ENCODE measurements around the gene ATG2A. TPM values are rescaled to one million over a fixed set of nuclear protein-coding genes. Genes with fewer than 3 reads are reported as not detected.

Gene ATG2A
- total RNA-seq, 1 experiment from 2014 or later: 28.8 TPM

GRCh38 chr11:64870176-64870892 lies 46.7 kb downstream of the ATG2A start:
- CTCF ChIA-PET: interaction anchor here (0.9 kb wide), 1 partner anchor 92 kb away, joined by 3 read pairs; the partner anchor contains the start of gene SF1
- Histone ChIP-seq H3K36me3 (ENCODE audit: control insufficient read depth, insufficient read depth, low read length) (peaks cover 9% of the 10 kb centered on the region), H3K27me3 (ENCODE audit: control insufficient read depth, insufficient read depth, low read length) (no peaks in the 10 kb centered on the region), H3K9me3 (ENCODE audit: control insufficient read depth, insufficient read depth, low read depth, low read length) (no peaks in the 10 kb centered on the region), H3K27ac (ENCODE audit: low read length) (peak overlapping the region; percentile 83), H3K4me3 (ENCODE audit: low read depth in 2 of 2, low read length in 2 of 2) (peak overlapping the region in 1 of 2 experiments; percentile 31; a peak in 2 of 4 replicates), H3K4me1 (ENCODE audit: control insufficient read depth, insufficient read depth, low read length) (peaks cover 81% of the 10 kb centered on the region)
- peak; percentile 56 for TF ChIP-seq CTCF (IDR thresholded peaks at IDR 0.05)
- no peak for TF ChIP-seq SIN3A (IDR thresholded peaks at IDR 0.05; ENCODE audit: borderline replicate concordance, insufficient read depth, low read depth, low read length)
- DNase-seq (ENCODE audit: low read depth, low spot score): no peak
- POLR2A ChIA-PET: no interaction called here
- intact Hi-C loops (cut with micrococcal nuclease; ENCODE audit: unreplicated experiment): no loop called here
- no TSS peak for BruUV-seq (replicated peaks)
- in situ Hi-C loops (cut with HindIII; ENCODE audit: low pct_unique_long_range_greater_than_20kb, low sequenced_read_pairs): no loop called here
- peak; percentile 15 for ATAC-seq

DNA sequence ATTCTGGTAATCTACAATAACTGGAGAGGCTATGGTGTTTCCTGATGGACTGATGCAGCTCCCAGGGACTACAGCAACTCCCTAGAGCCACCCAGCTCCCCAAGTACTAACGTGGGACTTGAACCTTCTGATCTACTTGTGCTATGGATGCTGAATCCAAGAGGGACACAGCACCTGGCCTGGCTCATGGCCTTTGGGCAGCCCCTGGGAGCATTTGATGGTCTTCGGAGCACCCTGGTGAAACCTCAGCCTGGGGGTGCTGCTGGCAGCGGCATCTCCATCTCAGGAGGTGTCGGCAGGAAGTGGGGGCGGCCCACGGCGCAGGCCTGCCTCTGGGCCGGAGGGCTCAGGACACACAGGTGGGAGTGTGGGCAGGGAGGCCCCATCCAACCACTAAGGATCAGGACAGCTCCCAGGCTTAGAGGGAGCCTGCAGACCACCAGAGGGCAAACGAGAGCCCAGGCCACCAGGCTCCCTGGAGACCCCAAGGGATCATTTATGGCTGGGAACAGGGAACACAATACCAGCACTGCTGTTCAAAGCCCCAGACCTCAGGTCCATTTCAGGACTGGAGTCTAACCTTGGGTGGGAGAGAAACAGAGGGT lies 47.3 kb downstream of the ATG2A start:
- TF ChIP-seq CTCF (IDR thresholded peaks at IDR 0.05) (peak; percentile 87; the same call in 1 of the 2 replicates), SIN3A (IDR thresholded peaks at IDR 0.05; ENCODE audit: borderline replicate concordance, insufficient read depth, low read depth, low read length) (no peak)
- no TSS peak for BruUV-seq (replicated peaks)
- ChIA-PET POLR2A (interaction anchor here (0.6 kb wide), 2 partner anchors 29 to 31 kb away, joined by 4 to 19 read pairs; no protein-coding TSS in a partner anchor), CTCF (interaction anchor here (0.6 to 1.1 kb wide), 7 partner anchors 9 to 406 kb away, joined by 3 to 12 read pairs (median 4); partner anchors contain the start of gene SF1)
- in situ Hi-C loops (cut with HindIII; ENCODE audit: low pct_unique_long_range_greater_than_20kb, low sequenced_read_pairs): no loop called here
- intact Hi-C loops (cut with micrococcal nuclease; ENCODE audit: unreplicated experiment): no loop called here
- Histone ChIP-seq H3K27ac (ENCODE audit: low read length) (peak overlapping the region; percentile 83), H3K27me3 (ENCODE audit: control insufficient read depth, insufficient read depth, low read length) (no peaks in the 10 kb centered on the region), H3K4me3 (ENCODE audit: low read depth in 2 of 2, low read length in 2 of 2) (peak overlapping the region in 1 of 2 experiments; percentile 31; a peak in 1 of 4 replicates), H3K9me3 (ENCODE audit: control insufficient read depth, insufficient read depth, low read depth, low read length) (no peaks in the 10 kb centered on the region), H3K4me1 (ENCODE audit: control insufficient read depth, insufficient read depth, low read length) (peaks cover 81% of the 10 kb centered on the region), H3K36me3 (ENCODE audit: control insufficient read depth, insufficient read depth, low read length) (peaks cover 9% of the 10 kb centered on the region)
- DNase-seq (ENCODE audit: low read depth, low spot score): no peak
- ATAC-seq: peak; percentile 61

DNA sequence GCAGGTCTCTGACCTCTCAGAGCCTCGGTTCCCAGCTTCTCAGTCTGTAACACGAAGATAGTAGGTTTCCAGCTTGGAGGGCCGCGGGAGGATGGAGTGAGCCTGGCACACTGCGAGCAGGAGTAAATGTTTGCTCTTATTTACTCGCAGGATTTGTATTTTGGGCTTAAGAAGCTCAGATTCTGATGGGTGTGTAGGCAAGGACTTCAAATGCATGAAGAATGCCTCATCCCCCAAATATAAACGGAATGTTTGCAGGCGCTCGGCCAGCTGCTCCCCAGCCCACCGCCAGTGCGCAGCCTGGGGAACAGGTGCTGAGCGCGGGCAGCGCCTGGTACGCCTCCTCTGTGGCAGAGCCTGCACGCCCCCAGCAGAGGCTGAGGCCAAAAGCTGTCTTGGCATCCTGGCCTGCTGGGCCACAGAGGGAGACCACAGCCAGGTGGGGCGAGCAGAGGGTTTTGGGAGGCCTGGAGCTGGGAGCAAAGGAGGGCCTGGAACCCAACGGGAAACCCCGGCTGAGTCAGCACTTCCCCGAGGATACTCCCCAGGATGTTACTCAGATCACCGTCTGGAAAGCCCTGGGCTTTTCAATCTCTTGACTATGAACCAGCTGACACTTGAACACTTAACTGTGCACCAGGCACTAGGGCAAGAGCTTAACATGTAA lies 48.0 kb downstream of the ATG2A start:
- Histone ChIP-seq H3K27ac (ENCODE audit: low read length) (peak overlapping the region; percentile 83), H3K4me3 (ENCODE audit: low read depth in 2 of 2, low read length in 2 of 2) (peak overlapping the region in 1 of 2 experiments; percentile 12; a peak in 2 of 4 replicates), H3K27me3 (ENCODE audit: control insufficient read depth, insufficient read depth, low read length) (no peaks in the 10 kb centered on the region), H3K4me1 (ENCODE audit: control insufficient read depth, insufficient read depth, low read length) (peaks cover 84% of the 10 kb centered on the region), H3K36me3 (ENCODE audit: control insufficient read depth, insufficient read depth, low read length) (peaks cover 9% of the 10 kb centered on the region), H3K9me3 (ENCODE audit: control insufficient read depth, insufficient read depth, low read depth, low read length) (no peaks in the 10 kb centered on the region)
- ChIA-PET CTCF (interaction anchor here (0.5 to 1.1 kb wide), 8 partner anchors 8 to 406 kb away, joined by 3 to 12 read pairs (median 4); no protein-coding TSS in a partner anchor), POLR2A (interaction anchor here (0.6 kb wide), 2 partner anchors 28 to 31 kb away, joined by 4 to 19 read pairs; no protein-coding TSS in a partner anchor)
- intact Hi-C loops (cut with micrococcal nuclease; ENCODE audit: unreplicated experiment): no loop called here
- in situ Hi-C loops (cut with HindIII; ENCODE audit: low pct_unique_long_range_greater_than_20kb, low sequenced_read_pairs): no loop called here
- BruUV-seq (replicated peaks): no TSS peak
- peak; percentile 70 for ATAC-seq
- no peak for DNase-seq (ENCODE audit: low read depth, low spot score)
- TF ChIP-seq, protein P1, sequence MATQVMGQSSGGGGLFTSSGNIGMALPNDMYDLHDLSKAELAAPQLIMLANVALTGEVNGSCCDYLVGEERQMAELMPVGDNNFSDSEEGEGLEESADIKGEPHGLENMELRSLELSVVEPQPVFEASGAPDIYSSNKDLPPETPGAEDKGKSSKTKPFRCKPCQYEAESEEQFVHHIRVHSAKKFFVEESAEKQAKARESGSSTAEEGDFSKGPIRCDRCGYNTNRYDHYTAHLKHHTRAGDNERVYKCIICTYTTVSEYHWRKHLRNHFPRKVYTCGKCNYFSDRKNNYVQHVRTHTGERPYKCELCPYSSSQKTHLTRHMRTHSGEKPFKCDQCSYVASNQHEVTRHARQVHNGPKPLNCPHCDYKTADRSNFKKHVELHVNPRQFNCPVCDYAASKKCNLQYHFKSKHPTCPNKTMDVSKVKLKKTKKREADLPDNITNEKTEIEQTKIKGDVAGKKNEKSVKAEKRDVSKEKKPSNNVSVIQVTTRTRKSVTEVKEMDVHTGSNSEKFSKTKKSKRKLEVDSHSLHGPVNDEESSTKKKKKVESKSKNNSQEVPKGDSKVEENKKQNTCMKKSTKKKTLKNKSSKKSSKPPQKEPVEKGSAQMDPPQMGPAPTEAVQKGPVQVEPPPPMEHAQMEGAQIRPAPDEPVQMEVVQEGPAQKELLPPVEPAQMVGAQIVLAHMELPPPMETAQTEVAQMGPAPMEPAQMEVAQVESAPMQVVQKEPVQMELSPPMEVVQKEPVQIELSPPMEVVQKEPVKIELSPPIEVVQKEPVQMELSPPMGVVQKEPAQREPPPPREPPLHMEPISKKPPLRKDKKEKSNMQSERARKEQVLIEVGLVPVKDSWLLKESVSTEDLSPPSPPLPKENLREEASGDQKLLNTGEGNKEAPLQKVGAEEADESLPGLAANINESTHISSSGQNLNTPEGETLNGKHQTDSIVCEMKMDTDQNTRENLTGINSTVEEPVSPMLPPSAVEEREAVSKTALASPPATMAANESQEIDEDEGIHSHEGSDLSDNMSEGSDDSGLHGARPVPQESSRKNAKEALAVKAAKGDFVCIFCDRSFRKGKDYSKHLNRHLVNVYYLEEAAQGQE (IDR thresholded peaks at IDR 0.05; ENCODE audit: insufficient read depth in 1 of 2, low read depth in 2 of 2, low read length in 1 of 2): no peak
- TF ChIP-seq SIN3A (IDR thresholded peaks at IDR 0.05; ENCODE audit: borderline replicate concordance, insufficient read depth, low read depth, low read length): no peak
- no peak for TF ChIP-seq TCF7L2 (IDR thresholded peaks at IDR 0.05; ENCODE audit: low read depth, low read length)
- no peak for TF ChIP-seq CTCF (IDR thresholded peaks at IDR 0.05)
- TF ChIP-seq POLR2AphosphoS5 (IDR thresholded peaks at IDR 0.05; ENCODE audit: low read depth, low read length): no peak; the same call in 1 of the 2 replicates

All from Panc1 (cell line).